ENCODE results near the gene APLF. TPM values are rescaled to one million over a fixed set of nuclear protein-coding genes. Genes with fewer than 3 reads are reported as not detected.

The APLF gene
- total RNA-seq, 1 experiment from 2014 or later = 2.4 TPM

GRCh38 chr2:68501768-68502167 lies 34.4 kb downstream of the APLF start:
- CTCF ChIA-PET = no interaction called here

DNA sequence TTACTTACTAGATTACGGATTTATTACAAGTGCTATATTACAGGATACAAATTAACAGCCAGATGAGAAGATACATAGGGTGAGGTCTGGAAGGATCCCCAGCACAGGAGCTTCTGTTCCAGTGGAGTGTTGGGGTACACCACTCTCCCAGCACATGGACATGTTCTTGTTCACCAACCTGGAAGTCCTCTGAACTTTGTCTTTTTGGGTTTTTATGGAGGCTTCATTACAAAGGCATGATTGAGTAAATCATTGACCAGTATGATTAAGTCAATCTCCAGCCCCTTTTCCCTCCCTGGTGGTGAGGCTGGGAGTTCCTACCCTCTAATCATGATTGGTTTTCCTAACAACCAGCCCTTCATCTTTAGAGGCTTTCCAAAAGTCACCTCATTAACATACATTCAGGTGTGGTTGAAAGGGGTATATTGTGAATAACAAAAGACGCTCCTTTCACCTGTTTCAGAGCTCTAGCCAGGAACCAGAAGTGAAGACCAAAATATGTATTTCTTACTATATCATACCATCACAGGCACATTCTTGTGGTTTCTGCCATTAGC lies 38.3 kb downstream of the APLF start:
- H3F3A ChIP-seq (ENCODE audit: low read length, unreplicated experiment) = no peaks in the 10 kb centered on the region
- DNase-seq = no peak
- no peaks in the 10 kb centered on the region for H4K20me1 ChIP-seq (ENCODE audit: low read length)
- H3K27ac ChIP-seq (ENCODE audit: low read length) = no peak overlapping the region
- ChIA-PET POLR2A (ENCODE audit: unreplicated experiment) (no interaction called here), CTCF (no interaction called here)
- intact Hi-C loops (cut with micrococcal nuclease) = no loop called here
- no TSS peak for BruUV-seq (replicated peaks)
- no peaks in the 10 kb centered on the region for H3K4me1 ChIP-seq (ENCODE audit: insufficient read depth, low read length)
- H3K9ac ChIP-seq (ENCODE audit: low read length) = no peak overlapping the region
- ATAC-seq = no peak
- no peak overlapping the region for H2AFZ ChIP-seq (ENCODE audit: low read length)
- H3K9me2 ChIP-seq (replicated peaks; ENCODE audit: low read length) = no peaks in the 10 kb centered on the region
- no peak overlapping the region for H3K4me2 ChIP-seq (ENCODE audit: low read length)
- no peak for TF ChIP-seq EZH2phosphoT487 (IDR thresholded peaks at IDR 0.05; ENCODE audit: borderline replicate concordance, low read length)
- no peak for TF ChIP-seq CTCF (conservative IDR thresholded peaks at IDR 0.05; ENCODE audit: low read depth, low read length)
- TF ChIP-seq EZH2 (IDR thresholded peaks at IDR 0.05; ENCODE audit: low read length, unreplicated experiment) = no peak
- no peaks in the 10 kb centered on the region for H3K36me3 ChIP-seq (ENCODE audit: low read depth, low read length)
- H3K4me3 ChIP-seq (ENCODE audit: low read length) = no peak overlapping the region
- no peaks in the 10 kb centered on the region for H3K9me3 ChIP-seq (ENCODE audit: low read length)
- no peaks in the 10 kb centered on the region for H3K27me3 ChIP-seq (ENCODE audit: low read length)
- H3K79me2 ChIP-seq (ENCODE audit: low read length) = no peaks in the 10 kb centered on the region

More at GRCh38 chr2:68501768-68502167, 34.4 kb downstream of the APLF start:
- Histone ChIP-seq H3K9ac (ENCODE audit: low read length) (no peak overlapping the region), H3K27ac (ENCODE audit: low read length) (no peak overlapping the region), H3K27me3 (ENCODE audit: low read length) (no peaks in the 10 kb centered on the region), H3F3A (ENCODE audit: low read length, unreplicated experiment) (no peaks in the 10 kb centered on the region), H3K4me2 (ENCODE audit: low read length) (no peak overlapping the region), H3K79me2 (ENCODE audit: low read length) (no peaks in the 10 kb centered on the region), H3K36me3 (ENCODE audit: low read depth, low read length) (no peaks in the 10 kb centered on the region), H3K4me1 (ENCODE audit: insufficient read depth, low read length) (no peaks in the 10 kb centered on the region), H3K4me3 (ENCODE audit: low read length) (no peak overlapping the region), H3K9me2 (replicated peaks; ENCODE audit: low read length) (no peaks in the 10 kb centered on the region), H3K9me3 (ENCODE audit: low read length) (no peaks in the 10 kb centered on the region), H4K20me1 (ENCODE audit: low read length) (no peaks in the 10 kb centered on the region), H2AFZ (ENCODE audit: low read length) (no peak overlapping the region)
- no peak for TF ChIP-seq EZH2phosphoT487 (IDR thresholded peaks at IDR 0.05; ENCODE audit: borderline replicate concordance, low read length)
- TF ChIP-seq EZH2 (IDR thresholded peaks at IDR 0.05; ENCODE audit: low read length, unreplicated experiment) = no peak
- TF ChIP-seq CTCF (conservative IDR thresholded peaks at IDR 0.05; ENCODE audit: low read depth, low read length) = no peak
- intact Hi-C loops (cut with micrococcal nuclease) = no loop called here
- ATAC-seq = no peak
- POLR2A ChIA-PET (ENCODE audit: unreplicated experiment) = no interaction called here
- DNase-seq = no peak
- BruUV-seq (replicated peaks) = no TSS peak

DNA sequence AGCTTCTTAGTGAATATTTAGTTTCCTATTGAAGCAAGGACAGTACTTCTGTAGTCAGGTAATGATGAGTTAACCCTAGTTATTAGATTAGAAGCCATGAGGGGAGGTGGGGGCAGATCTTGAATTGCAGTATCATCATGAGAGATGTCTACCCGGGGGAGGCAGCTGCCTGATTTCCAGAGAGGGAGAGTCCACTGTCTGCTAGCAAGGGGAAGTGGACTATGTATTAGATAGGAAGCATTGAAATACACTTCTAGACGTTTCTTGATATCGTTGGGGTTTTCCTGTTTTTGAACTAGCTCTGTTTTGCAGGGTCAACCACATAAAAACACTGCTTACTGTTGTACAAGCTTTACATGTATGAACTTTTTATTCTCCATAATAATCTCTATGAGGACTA lies 38.8 kb downstream of the APLF start:
- CTCF ChIA-PET = no interaction called here

More for the DNA sequence above, 38.8 kb downstream of the APLF start:
- no peaks in the 10 kb centered on the region for H3K9me2 ChIP-seq (replicated peaks; ENCODE audit: low read length)
- no peak for ATAC-seq
- no TSS peak for BruUV-seq (replicated peaks)
- TF ChIP-seq EZH2 (IDR thresholded peaks at IDR 0.05; ENCODE audit: low read length, unreplicated experiment) (no peak), EZH2phosphoT487 (IDR thresholded peaks at IDR 0.05; ENCODE audit: borderline replicate concordance, low read length) (no peak), CTCF (conservative IDR thresholded peaks at IDR 0.05; ENCODE audit: low read depth, low read length) (no peak)
- H3K36me3 ChIP-seq (ENCODE audit: low read depth, low read length) = no peaks in the 10 kb centered on the region
- no peak overlapping the region for H3K4me3 ChIP-seq (ENCODE audit: low read length)
- no peak for DNase-seq
- no peaks in the 10 kb centered on the region for H4K20me1 ChIP-seq (ENCODE audit: low read length)
- H3K4me2 ChIP-seq (ENCODE audit: low read length) = no peak overlapping the region
- H3F3A ChIP-seq (ENCODE audit: low read length, unreplicated experiment) = no peaks in the 10 kb centered on the region
- no peaks in the 10 kb centered on the region for H3K27me3 ChIP-seq (ENCODE audit: low read length)
- H3K9ac ChIP-seq (ENCODE audit: low read length) = no peak overlapping the region
- POLR2A ChIA-PET (ENCODE audit: unreplicated experiment) = no interaction called here
- H3K9me3 ChIP-seq (ENCODE audit: low read length) = no peaks in the 10 kb centered on the region
- intact Hi-C loops (cut with micrococcal nuclease) = no loop called here
- no peak overlapping the region for H2AFZ ChIP-seq (ENCODE audit: low read length)
- no peaks in the 10 kb centered on the region for H3K4me1 ChIP-seq (ENCODE audit: insufficient read depth, low read length)
- H3K79me2 ChIP-seq (ENCODE audit: low read length) = no peaks in the 10 kb centered on the region
- no peak overlapping the region for H3K27ac ChIP-seq (ENCODE audit: low read length)
